ENCODE measurements around the gene VWA3B. TPM values are rescaled to one million over a fixed set of nuclear protein-coding genes. Genes with fewer than 3 reads are reported as not detected.

VWA3B gene
- polyA plus RNA-seq, 1 donor (not counting 4 experiments of a cell fraction or from before 2014, with no cell fraction given): not detected

GRCh38 chr2:98201576-98201975 is 114.6 kb downstream of the VWA3B start:
- Histone ChIP-seq H3K9me1 (ENCODE audit: control insufficient read depth, extremely low read depth, insufficient read depth, low read length) (no peaks in the 10 kb centered on the region), H3K79me2 (ENCODE audit: control insufficient read depth, insufficient read depth, low read length) (no peaks in the 10 kb centered on the region), H3K4me1 (ENCODE audit: control insufficient read depth, extremely low read depth, insufficient read depth, low read length) (no peaks in the 10 kb centered on the region), H3K9me3 (ENCODE audit: control insufficient read depth, low read depth, low read length) (no peaks in the 10 kb centered on the region), H3K27ac (ENCODE audit: control insufficient read depth, insufficient read depth, low read length) (no peak overlapping the region), H3K4me2 (ENCODE audit: control insufficient read depth, extremely low read depth, insufficient read depth, low read depth, low read length) (no peak overlapping the region), H4K20me1 (ENCODE audit: control insufficient read depth, extremely low read depth, insufficient read depth, low read length) (no peaks in the 10 kb centered on the region), H2AFZ (ENCODE audit: control insufficient read depth, low read length) (no peak overlapping the region), H3K4me3 (ENCODE audit: control insufficient read depth in 2 of 3, extremely low read depth in 1 of 3, insufficient read depth in 2 of 3, low read depth in 1 of 3, low read length in 3 of 3) (no peak overlapping the region), H3K9ac (ENCODE audit: control insufficient read depth, extremely low read depth, insufficient read depth, low read length) (no peak overlapping the region), H3K36me3 (ENCODE audit: control insufficient read depth in 2 of 2, extremely low read depth in 1 of 2, insufficient read depth in 2 of 2, low read length in 2 of 2) (no peaks in the 10 kb centered on the region), H3K27me3 (ENCODE audit: control insufficient read depth, extremely low read depth, insufficient read depth, low read length) (no peaks in the 10 kb centered on the region)
- dilution Hi-C loops (cut with MboI; ENCODE audit: extremely low pct_ligation_motif_present, low sequenced_read_pairs): no loop called here
- FAIRE-seq: no peak
- DNase-seq (ENCODE audit: low read depth, low spot score): no peak
- TF ChIP-seq EZH2 (IDR thresholded peaks at IDR 0.05; ENCODE audit: low read length): no peak
- TF ChIP-seq, protein P1, sequence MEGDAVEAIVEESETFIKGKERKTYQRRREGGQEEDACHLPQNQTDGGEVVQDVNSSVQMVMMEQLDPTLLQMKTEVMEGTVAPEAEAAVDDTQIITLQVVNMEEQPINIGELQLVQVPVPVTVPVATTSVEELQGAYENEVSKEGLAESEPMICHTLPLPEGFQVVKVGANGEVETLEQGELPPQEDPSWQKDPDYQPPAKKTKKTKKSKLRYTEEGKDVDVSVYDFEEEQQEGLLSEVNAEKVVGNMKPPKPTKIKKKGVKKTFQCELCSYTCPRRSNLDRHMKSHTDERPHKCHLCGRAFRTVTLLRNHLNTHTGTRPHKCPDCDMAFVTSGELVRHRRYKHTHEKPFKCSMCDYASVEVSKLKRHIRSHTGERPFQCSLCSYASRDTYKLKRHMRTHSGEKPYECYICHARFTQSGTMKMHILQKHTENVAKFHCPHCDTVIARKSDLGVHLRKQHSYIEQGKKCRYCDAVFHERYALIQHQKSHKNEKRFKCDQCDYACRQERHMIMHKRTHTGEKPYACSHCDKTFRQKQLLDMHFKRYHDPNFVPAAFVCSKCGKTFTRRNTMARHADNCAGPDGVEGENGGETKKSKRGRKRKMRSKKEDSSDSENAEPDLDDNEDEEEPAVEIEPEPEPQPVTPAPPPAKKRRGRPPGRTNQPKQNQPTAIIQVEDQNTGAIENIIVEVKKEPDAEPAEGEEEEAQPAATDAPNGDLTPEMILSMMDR (optimal IDR thresholded peaks at IDR 0.05 in 1 of 3, IDR thresholded peaks at IDR 0.05 in 1 of 3, conservative IDR thresholded peaks at IDR 0.05 in 1 of 3; ENCODE audit: extremely low read depth in 1 of 3, insufficient read depth in 2 of 3, low read length in 3 of 3): no peak

DNA sequence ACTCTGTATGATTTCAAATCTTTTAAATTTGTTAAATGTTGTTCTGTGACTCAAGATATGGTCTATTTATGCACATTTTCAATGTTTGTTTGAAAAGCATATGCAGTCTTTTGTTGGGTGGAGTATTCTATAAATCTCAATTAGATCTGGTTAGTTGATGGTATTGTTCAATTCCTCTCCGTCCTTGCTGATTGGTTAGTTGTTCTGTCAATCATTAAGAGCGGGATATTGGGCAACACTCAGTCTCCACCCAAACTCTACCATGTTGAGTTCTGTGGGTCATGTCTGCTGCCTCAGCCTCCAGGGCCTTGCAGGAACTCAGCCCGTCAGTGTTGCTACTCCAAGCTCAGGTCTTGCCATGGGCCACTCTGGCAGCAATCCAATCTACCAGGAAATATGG is 118.9 kb downstream of the VWA3B start:
- Histone ChIP-seq H3K27me3 (ENCODE audit: control insufficient read depth, extremely low read depth, insufficient read depth, low read length) (peaks cover 5% of the 10 kb centered on the region), H3K4me1 (ENCODE audit: control insufficient read depth, extremely low read depth, insufficient read depth, low read length) (no peaks in the 10 kb centered on the region), H3K9me3 (ENCODE audit: control insufficient read depth, low read depth, low read length) (no peaks in the 10 kb centered on the region), H3K27ac (ENCODE audit: control insufficient read depth, insufficient read depth, low read length) (no peak overlapping the region), H4K20me1 (ENCODE audit: control insufficient read depth, extremely low read depth, insufficient read depth, low read length) (no peaks in the 10 kb centered on the region), H3K36me3 (ENCODE audit: control insufficient read depth in 2 of 2, extremely low read depth in 1 of 2, insufficient read depth in 2 of 2, low read length in 2 of 2) (no peaks in the 10 kb centered on the region), H2AFZ (ENCODE audit: control insufficient read depth, low read length) (no peak overlapping the region), H3K4me2 (ENCODE audit: control insufficient read depth, extremely low read depth, insufficient read depth, low read depth, low read length) (no peak overlapping the region), H3K79me2 (ENCODE audit: control insufficient read depth, insufficient read depth, low read length) (no peaks in the 10 kb centered on the region), H3K4me3 (ENCODE audit: control insufficient read depth in 2 of 3, extremely low read depth in 1 of 3, insufficient read depth in 2 of 3, low read depth in 1 of 3, low read length in 3 of 3) (no peak overlapping the region), H3K9me1 (ENCODE audit: control insufficient read depth, extremely low read depth, insufficient read depth, low read length) (no peaks in the 10 kb centered on the region), H3K9ac (ENCODE audit: control insufficient read depth, extremely low read depth, insufficient read depth, low read length) (no peak overlapping the region)
- TF ChIP-seq EZH2 (IDR thresholded peaks at IDR 0.05; ENCODE audit: low read length): no peak
- TF ChIP-seq, protein P1 (optimal IDR thresholded peaks at IDR 0.05 in 1 of 3, IDR thresholded peaks at IDR 0.05 in 1 of 3, conservative IDR thresholded peaks at IDR 0.05 in 1 of 3; ENCODE audit: extremely low read depth in 1 of 3, insufficient read depth in 2 of 3, low read length in 3 of 3): no peak
- DNase-seq (ENCODE audit: low read depth, low spot score): no peak
- dilution Hi-C loops (cut with MboI; ENCODE audit: extremely low pct_ligation_motif_present, low sequenced_read_pairs): no loop called here
- FAIRE-seq: peak; percentile 29

Data from keratinocyte (primary cell).